ENCODE measurements around the gene VRK2. TPM values are rescaled to one million over a fixed set of nuclear protein-coding genes. Genes with fewer than 3 reads are reported as not detected.

The VRK2 gene
- total RNA-seq, 1 experiment from 2014 or later: 20.1 TPM

DNA sequence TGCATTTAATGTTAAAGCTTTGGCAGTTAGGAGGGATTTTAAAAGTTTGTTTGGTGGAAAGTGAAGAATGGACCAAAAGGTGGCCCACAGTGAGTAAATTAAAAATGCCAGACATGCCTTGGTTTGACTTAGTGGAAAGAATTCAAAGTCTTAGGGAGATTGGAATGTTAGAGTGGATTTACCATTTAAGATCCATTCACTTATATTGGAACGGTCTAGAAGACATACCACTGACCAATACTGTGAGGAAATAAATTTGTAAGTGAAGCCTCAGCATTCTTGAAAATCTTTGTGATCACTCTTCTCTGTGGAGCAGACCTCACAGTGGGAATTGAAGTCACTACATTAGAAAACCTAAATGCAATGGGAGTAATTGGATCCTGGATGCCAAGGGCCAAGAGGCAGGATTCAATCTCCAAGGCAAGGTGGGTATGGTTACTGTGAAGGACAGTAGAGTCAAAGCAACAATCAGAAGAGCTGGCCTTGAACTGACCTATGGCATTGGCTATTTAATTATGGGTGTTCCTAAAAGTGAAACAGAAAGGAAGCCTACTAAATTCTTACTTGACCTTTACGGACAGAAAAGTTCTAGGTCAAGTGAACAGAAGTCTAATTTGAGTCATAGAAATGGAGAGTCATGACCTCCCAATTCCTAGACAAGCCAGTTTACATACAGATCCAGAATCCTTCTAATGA lies 40.2 kb upstream of the VRK2 start (continued):
- TF ChIP-seq, protein P1, sequence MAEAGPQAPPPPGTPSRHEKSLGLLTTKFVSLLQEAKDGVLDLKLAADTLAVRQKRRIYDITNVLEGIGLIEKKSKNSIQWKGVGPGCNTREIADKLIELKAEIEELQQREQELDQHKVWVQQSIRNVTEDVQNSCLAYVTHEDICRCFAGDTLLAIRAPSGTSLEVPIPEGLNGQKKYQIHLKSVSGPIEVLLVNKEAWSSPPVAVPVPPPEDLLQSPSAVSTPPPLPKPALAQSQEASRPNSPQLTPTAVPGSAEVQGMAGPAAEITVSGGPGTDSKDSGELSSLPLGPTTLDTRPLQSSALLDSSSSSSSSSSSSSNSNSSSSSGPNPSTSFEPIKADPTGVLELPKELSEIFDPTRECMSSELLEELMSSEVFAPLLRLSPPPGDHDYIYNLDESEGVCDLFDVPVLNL (CRISPR knock-in tag; IDR thresholded peaks at IDR 0.05; ENCODE audit: borderline replicate concordance, low read depth): no peak
- TF ChIP-seq GTF2I (CRISPR knock-in tag; conservative IDR thresholded peaks at IDR 0.05) (no peak), ETV6 (CRISPR knock-in tag; IDR thresholded peaks at IDR 0.05) (no peak), SMAD4 (CRISPR knock-in tag; IDR thresholded peaks at IDR 0.05) (no peak), PRRX2 (CRISPR knock-in tag; IDR thresholded peaks at IDR 0.05) (no peak)
- TF ChIP-seq, protein P2, sequence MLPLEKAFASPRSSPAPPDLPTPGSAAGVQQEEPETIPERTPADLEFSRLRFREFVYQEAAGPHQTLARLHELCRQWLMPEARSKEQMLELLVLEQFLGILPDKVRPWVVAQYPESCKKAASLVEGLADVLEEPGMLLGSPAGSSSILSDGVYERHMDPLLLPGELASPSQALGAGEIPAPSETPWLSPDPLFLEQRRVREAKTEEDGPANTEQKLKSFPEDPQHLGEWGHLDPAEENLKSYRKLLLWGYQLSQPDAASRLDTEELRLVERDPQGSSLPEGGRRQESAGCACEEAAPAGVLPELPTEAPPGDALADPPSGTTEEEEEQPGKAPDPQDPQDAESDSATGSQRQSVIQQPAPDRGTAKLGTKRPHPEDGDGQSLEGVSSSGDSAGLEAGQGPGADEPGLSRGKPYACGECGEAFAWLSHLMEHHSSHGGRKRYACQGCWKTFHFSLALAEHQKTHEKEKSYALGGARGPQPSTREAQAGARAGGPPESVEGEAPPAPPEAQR (CRISPR knock-in tag; IDR thresholded peaks at IDR 0.05): no peak
- TF ChIP-seq, protein P3, sequence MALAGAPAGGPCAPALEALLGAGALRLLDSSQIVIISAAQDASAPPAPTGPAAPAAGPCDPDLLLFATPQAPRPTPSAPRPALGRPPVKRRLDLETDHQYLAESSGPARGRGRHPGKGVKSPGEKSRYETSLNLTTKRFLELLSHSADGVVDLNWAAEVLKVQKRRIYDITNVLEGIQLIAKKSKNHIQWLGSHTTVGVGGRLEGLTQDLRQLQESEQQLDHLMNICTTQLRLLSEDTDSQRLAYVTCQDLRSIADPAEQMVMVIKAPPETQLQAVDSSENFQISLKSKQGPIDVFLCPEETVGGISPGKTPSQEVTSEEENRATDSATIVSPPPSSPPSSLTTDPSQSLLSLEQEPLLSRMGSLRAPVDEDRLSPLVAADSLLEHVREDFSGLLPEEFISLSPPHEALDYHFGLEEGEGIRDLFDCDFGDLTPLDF (CRISPR knock-in tag; IDR thresholded peaks at IDR 0.05): no peak

DNA sequence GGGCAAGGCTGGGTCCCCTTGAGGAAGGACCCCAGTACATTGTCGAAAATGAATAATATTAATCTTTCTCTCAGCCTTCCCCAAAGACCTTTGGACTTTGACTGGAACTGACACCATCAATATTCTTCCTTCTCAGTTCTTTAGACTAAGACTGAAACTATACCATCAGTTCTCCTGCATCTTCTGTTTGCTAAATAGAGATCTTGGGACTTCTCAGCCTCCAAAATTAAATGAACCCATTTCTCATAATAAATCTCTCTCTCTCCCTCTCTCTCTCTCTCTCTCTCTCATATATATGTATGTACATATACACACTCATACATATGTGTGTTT lies 39.7 kb upstream of the VRK2 start:
- Mint-ChIP-seq H3K4me3 (no peak overlapping the region), H3K9me3 (no peaks in the 10 kb centered on the region), H3K27me3 (ENCODE audit: low read depth) (no peaks in the 10 kb centered on the region), H3K36me3 (no peaks in the 10 kb centered on the region), H3K4me1 (no peaks in the 10 kb centered on the region), H3K27ac (no peak overlapping the region)
- POLR2A ChIA-PET: no interaction called here
- no peak for TF ChIP-seq ELF4 (CRISPR knock-in tag; IDR thresholded peaks at IDR 0.05; ENCODE audit: low read depth)
- TF ChIP-seq MYBL2 (CRISPR knock-in tag; IDR thresholded peaks at IDR 0.05): no peak
- TF ChIP-seq, protein P4, sequence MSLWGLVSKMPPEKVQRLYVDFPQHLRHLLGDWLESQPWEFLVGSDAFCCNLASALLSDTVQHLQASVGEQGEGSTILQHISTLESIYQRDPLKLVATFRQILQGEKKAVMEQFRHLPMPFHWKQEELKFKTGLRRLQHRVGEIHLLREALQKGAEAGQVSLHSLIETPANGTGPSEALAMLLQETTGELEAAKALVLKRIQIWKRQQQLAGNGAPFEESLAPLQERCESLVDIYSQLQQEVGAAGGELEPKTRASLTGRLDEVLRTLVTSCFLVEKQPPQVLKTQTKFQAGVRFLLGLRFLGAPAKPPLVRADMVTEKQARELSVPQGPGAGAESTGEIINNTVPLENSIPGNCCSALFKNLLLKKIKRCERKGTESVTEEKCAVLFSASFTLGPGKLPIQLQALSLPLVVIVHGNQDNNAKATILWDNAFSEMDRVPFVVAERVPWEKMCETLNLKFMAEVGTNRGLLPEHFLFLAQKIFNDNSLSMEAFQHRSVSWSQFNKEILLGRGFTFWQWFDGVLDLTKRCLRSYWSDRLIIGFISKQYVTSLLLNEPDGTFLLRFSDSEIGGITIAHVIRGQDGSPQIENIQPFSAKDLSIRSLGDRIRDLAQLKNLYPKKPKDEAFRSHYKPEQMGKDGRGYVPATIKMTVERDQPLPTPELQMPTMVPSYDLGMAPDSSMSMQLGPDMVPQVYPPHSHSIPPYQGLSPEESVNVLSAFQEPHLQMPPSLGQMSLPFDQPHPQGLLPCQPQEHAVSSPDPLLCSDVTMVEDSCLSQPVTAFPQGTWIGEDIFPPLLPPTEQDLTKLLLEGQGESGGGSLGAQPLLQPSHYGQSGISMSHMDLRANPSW (CRISPR knock-in tag; conservative IDR thresholded peaks at IDR 0.05; ENCODE audit: low read depth): no peak
- TF ChIP-seq, protein P5, sequence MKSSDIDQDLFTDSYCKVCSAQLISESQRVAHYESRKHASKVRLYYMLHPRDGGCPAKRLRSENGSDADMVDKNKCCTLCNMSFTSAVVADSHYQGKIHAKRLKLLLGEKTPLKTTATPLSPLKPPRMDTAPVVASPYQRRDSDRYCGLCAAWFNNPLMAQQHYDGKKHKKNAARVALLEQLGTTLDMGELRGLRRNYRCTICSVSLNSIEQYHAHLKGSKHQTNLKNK (CRISPR knock-in tag; IDR thresholded peaks at IDR 0.05): no peak
- TF ChIP-seq CREB1 (CRISPR knock-in tag; IDR thresholded peaks at IDR 0.05): no peak
- TF ChIP-seq, protein P6, sequence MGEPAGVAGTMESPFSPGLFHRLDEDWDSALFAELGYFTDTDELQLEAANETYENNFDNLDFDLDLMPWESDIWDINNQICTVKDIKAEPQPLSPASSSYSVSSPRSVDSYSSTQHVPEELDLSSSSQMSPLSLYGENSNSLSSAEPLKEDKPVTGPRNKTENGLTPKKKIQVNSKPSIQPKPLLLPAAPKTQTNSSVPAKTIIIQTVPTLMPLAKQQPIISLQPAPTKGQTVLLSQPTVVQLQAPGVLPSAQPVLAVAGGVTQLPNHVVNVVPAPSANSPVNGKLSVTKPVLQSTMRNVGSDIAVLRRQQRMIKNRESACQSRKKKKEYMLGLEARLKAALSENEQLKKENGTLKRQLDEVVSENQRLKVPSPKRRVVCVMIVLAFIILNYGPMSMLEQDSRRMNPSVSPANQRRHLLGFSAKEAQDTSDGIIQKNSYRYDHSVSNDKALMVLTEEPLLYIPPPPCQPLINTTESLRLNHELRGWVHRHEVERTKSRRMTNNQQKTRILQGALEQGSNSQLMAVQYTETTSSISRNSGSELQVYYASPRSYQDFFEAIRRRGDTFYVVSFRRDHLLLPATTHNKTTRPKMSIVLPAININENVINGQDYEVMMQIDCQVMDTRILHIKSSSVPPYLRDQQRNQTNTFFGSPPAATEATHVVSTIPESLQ (CRISPR knock-in tag; IDR thresholded peaks at IDR 0.05): no peak
- no peak for TF ChIP-seq RORB (CRISPR knock-in tag; IDR thresholded peaks at IDR 0.05)
- no peak for TF ChIP-seq IRF2 (CRISPR knock-in tag; IDR thresholded peaks at IDR 0.05; ENCODE audit: borderline replicate concordance, low read depth)
- no peak for TF ChIP-seq NR2C2 (CRISPR knock-in tag; IDR thresholded peaks at IDR 0.05)
- TF ChIP-seq, protein P7, sequence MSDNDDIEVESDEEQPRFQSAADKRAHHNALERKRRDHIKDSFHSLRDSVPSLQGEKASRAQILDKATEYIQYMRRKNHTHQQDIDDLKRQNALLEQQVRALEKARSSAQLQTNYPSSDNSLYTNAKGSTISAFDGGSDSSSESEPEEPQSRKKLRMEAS (CRISPR knock-in tag; IDR thresholded peaks at IDR 0.05): no peak
- TF ChIP-seq GABPB1 (CRISPR knock-in tag; IDR thresholded peaks at IDR 0.05): no peak
- TF ChIP-seq, protein P8, sequence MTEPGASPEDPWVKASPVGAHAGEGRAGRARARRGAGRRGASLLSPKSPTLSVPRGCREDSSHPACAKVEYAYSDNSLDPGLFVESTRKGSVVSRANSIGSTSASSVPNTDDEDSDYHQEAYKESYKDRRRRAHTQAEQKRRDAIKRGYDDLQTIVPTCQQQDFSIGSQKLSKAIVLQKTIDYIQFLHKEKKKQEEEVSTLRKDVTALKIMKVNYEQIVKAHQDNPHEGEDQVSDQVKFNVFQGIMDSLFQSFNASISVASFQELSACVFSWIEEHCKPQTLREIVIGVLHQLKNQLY (CRISPR knock-in tag; IDR thresholded peaks at IDR 0.05): no peak
- TF ChIP-seq OVOL2 (CRISPR knock-in tag; IDR thresholded peaks at IDR 0.05; ENCODE audit: borderline replicate concordance): no peak
- TF ChIP-seq EMX1 (CRISPR knock-in tag; IDR thresholded peaks at IDR 0.05): no peak
- TF ChIP-seq, protein P9, sequence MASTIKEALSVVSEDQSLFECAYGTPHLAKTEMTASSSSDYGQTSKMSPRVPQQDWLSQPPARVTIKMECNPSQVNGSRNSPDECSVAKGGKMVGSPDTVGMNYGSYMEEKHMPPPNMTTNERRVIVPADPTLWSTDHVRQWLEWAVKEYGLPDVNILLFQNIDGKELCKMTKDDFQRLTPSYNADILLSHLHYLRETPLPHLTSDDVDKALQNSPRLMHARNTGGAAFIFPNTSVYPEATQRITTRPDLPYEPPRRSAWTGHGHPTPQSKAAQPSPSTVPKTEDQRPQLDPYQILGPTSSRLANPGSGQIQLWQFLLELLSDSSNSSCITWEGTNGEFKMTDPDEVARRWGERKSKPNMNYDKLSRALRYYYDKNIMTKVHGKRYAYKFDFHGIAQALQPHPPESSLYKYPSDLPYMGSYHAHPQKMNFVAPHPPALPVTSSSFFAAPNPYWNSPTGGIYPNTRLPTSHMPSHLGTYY (CRISPR knock-in tag; IDR thresholded peaks at IDR 0.05): no peak
- TF ChIP-seq MXD4 (CRISPR knock-in tag; IDR thresholded peaks at IDR 0.05; ENCODE audit: borderline replicate concordance): no peak
- TF ChIP-seq NFATC4 (CRISPR knock-in tag; IDR thresholded peaks at IDR 0.05): no peak
- TF ChIP-seq TCF7 (CRISPR knock-in tag; IDR thresholded peaks at IDR 0.05; ENCODE audit: low read depth): no peak
- no peak for TF ChIP-seq SMAD3 (CRISPR knock-in tag; IDR thresholded peaks at IDR 0.05; ENCODE audit: borderline replicate concordance)
- no peak for TF ChIP-seq ZNF423 (CRISPR knock-in tag; IDR thresholded peaks at IDR 0.05)
- DNase-seq (ENCODE audit: low spot score) (no peak), ATAC-seq (no peak)
- CTCF ChIA-PET: no interaction called here
